Fibroblast of skin of abdomen (primary cell): ENCODE results near the gene ZNF445.
"Not testable (repeated sequence)": the region's sequence is repeated elsewhere in the genome, so short reads cannot be mapped to it uniquely, and the experiment has no call there.

Experiments
- DNase-seq: peaks from one replicate; pipeline ENCODE4 v3.0.0-alpha.2; 2013

Gene ZNF445

DNA sequence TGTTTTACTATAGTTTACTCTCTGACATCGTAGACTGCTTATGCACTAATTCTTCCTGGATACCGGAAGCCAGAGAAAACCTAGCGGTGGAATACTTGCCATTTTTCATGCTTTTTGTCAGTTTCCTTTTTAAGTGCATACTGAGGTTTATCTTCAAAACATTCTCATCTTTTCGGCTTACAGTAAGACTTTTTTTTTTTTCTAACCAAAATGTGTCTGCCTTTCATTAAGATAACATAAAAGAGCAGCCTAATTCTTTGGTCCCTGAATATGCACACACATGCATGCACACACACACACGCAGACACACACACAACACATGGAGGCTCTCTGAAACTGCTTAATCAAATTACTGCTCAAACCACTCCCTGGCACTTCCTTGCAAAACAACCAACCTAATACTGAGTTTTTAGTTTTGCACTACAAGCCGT, 1.3 kb downstream of the ZNF445 start:
- DNase-seq, result peak; percentile 48

DNA sequence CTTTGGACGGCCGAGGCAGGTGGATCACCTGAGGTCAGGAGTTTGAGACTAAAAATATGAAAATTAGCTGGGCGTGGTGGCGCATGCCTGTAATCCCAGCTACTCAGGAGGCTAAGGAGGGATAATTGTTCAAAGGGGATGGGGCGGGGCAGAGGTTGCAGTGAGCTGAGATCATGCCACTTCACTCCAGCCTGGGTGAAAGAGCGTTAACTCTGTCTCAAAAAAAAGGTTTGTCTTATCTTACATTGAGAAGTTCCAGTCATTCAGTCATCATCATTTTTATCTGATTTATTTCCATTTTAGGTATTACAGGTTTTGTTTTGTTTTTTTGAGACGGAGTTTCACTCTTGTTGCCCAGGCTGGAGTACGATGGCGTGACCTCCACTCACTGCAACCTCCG, 2.6 kb downstream of the ZNF445 start:
- not testable (repeated sequence) for DNase-seq

- no peak for DNase-seq
Measured at GRCh38 chr3:44470430-44470829, 7.0 kb downstream of the ZNF445 start.

DNA sequence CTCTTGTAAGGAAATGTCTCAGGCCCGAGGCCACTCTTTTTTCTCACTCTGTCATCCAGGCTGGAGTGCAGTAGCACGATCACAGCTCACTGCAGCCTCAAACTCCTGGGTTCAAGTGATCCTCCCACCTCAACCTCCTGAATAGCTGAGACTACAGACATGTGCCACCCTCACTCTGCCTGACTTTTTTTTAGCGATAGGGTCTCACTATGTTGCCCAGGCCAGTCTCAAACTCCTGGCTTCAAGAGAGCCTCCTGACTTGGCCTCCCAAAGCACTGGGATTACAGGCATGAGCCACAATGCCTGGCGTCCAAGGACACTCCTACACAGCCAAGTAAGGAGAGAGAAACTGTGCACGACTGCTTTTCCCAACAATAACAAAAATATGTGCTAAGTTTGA, 7.6 kb downstream of the ZNF445 start:
- no peak for DNase-seq

DNA sequence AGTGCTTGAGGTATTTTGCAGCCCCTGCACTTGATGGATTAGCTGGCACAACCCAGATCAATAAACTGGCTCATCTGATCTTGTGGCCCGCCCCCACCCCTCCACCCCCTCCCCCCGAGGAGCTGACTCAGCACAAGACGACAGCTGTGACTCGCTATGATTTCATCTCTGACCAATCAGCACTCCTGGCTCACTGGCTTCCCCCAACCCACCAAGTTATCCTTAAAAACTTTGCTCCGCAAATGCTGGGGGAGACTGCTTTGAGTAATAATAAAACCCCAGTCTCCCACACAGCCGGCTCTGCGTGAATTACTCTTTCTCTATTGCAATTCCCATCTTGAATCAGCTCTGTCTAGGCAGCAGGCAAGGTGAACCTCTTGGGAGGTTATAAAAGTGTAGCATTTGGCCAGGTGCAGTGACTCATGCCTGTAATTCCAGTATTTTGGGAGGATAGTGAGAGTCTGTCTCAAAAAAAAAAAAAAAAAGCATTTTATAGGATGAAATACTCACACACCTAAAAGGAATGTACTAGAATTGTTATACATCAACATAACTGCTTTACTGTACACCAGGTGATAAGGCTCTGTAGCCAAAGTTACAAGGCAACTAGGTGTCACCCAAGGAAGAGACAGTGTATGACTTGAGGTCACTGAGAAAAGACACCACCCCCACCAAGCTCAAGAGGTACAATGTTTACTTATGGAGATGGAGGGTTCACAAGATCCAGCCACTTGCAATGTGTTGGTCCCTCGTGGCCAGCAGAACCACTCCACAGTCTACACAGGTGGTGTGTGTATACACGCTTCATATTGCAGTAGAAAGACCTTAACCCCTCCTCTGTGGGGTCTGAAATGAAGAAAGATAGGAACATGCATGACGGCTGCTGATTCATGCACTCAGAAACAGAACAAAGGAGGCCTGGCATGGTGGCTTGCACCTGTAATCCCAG, 8.6 kb downstream of the ZNF445 start:
- peak; percentile 60 for DNase-seq

DNA sequence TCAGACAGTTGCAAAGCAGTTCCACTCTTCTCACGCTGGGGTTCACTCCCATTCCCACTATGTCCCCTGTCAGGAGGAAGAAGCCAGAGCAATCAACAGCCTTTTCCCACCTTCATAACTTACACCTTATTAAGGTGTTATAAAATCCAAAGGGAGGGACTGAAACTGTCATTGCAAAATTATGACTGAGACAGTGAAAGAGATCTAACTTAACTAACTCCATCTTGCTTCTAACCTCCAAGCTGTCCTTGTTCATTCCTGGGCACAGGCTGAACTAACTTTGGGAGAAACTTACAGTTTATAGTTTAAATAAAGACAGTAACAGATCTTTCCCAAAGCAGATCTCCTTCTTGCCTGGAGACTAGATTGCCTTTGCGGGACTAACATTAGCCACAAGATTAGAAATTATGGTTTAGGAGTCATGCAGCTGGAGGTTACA, 9.4 kb downstream of the ZNF445 start:
- not testable (repeated sequence) for DNase-seq

- DNase-seq, result no peak
Measured at GRCh38 chr3:44467241-44467640, 10.2 kb downstream of the ZNF445 start.

- DNase-seq, result not testable (repeated sequence)
Measured at GRCh38 chr3:44464920-44465319, 12.6 kb downstream of the ZNF445 start.

GRCh38 chr3:44464509-44464908, 13.0 kb downstream of the ZNF445 start:
- DNase-seq, result no peak

GRCh38 chr3:44460050-44460449, 17.4 kb downstream of the ZNF445 start:
- not testable (repeated sequence) for DNase-seq

- DNase-seq, result no peak
Measured at GRCh38 chr3:44455318-44455717, 22.2 kb downstream of the ZNF445 start.

GRCh38 chr3:44454258-44454657, 23.2 kb downstream of the ZNF445 start:
- no peak for DNase-seq

GRCh38 chr3:44451441-44451840, 26.0 kb downstream of the ZNF445 start:
- DNase-seq, result no peak

GRCh38 chr3:44446929-44447328, 30.5 kb downstream of the ZNF445 start:
- DNase-seq, result no peak

DNA sequence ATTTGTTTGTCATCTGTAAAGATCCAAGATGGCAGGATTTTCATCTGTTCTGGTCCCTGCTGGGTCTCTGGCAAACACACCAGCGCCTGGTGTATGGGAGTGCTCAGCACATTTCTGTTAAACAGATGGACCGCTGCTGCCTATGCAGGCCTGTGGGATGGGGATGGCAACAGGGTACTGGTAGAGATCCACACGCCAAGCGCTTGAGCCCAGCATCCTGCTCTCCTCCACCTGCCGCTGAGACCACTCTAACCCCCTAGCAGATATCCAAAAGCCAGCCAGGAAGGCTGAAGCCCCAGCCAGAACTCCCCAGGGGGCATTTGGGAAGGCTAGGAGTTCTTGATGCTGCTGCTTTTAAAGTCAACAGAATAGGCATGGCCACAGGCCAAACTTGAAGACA, 31.7 kb downstream of the ZNF445 start:
- no peak for DNase-seq

- no peak for DNase-seq
Measured at GRCh38 chr3:44444896-44445691, 32.4 kb downstream of the ZNF445 start.

- DNase-seq, result no peak
Measured at GRCh38 chr3:44444437-44444836, 33.0 kb downstream of the ZNF445 start.

- DNase-seq, result no peak
Measured at GRCh38 chr3:44442596-44443309, 34.7 kb downstream of the ZNF445 start.

GRCh38 chr3:44439499-44440295, 37.8 kb downstream of the ZNF445 start:
- DNase-seq, result peak; percentile 4

DNA sequence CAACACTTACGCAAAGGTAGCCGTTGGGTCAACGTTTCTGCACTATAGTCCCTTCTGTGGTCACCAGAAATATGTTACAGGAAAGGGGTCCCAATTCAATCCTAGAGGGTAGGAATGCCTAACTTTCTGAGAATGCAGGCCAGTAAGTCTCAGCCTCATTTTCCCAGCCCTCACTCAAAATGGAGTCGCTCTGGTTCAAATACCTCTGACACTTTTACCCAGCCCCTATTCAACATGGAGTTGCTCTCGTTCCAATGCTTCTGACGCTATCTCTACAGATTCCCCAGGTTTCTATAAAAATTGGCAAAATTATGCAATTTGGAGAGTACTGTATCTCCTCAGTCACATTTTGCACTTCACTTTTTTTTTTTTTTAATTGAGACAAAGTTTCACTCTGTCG, 39.7 kb downstream of the ZNF445 start:
- DNase-seq, result no peak

GRCh38 chr3:44436181-44436580, 41.3 kb downstream of the ZNF445 start:
- no peak for DNase-seq
